HepG2 (cell line): ENCODE results near the gene SEMA7A. TPM values are rescaled to one million over a fixed set of nuclear protein-coding genes. Genes with fewer than 3 reads are reported as not detected.

ENCODE experiments used
- ARHGAP35 ChIP-seq: sonication (generic); formaldehyde crosslinking; IDR thresholded peaks from 2 replicates; pipeline ENCODE4 v1.9.0; 2022; ENCODE audit warnings: mild to moderate bottlenecking, inconsistent platforms, moderate library complexity, missing genetic modification reagents, borderline replicate concordance
- DNMT1 ChIP-seq: sonication (generic); formaldehyde crosslinking; IDR thresholded peaks from 2 replicates; pipeline ENCODE4 v1.5.1; 2020; ENCODE audit warnings: mild to moderate bottlenecking, missing genetic modification reagents
- HNRNPK ChIP-seq: fragments of 200-400 bp; formaldehyde crosslinking; IDR thresholded peaks from 2 replicates; pipeline ENCODE4 v1.6.1; 2018; ENCODE audit warnings: low read length, low read depth, moderate library complexity, mild to moderate bottlenecking; ENCODE audit not compliant: poor library complexity, severe bottlenecking
- HOXA3 ChIP-seq: sonication (generic); formaldehyde crosslinking; IDR thresholded peaks from 2 replicates; pipeline ENCODE4 v1.5.0; 2020; ENCODE audit warnings: missing genetic modification reagents
- MIER3 ChIP-seq: IDR thresholded peaks from 2 replicates; pipeline ENCODE4 v1.6.1; 2016; ENCODE audit warnings: missing compliant biosample characterization, borderline replicate concordance
- NFIB ChIP-seq: sonication (generic); formaldehyde crosslinking; IDR thresholded peaks from 2 replicates; pipeline ENCODE4 v1.9.0; 2021; ENCODE audit warnings: missing genetic modification reagents, mild to moderate bottlenecking, borderline replicate concordance
- RARA ChIP-seq: IDR thresholded peaks from 2 replicates; pipeline ENCODE4 v1.6.1; 2016; ENCODE audit warnings: missing genetic modification reagents, missing compliant biosample characterization
- RBM39 ChIP-seq: fragments of 200-400 bp; formaldehyde crosslinking; IDR thresholded peaks from one replicate; pipeline ENCODE4 v1.6.1; 2018; ENCODE audit warnings: antibody characterized with exemption, mild to moderate bottlenecking, low read depth, low read length; ENCODE audit not compliant: poor library complexity, severe bottlenecking
- SRSF9 ChIP-seq: fragments of 200-400 bp; formaldehyde crosslinking; IDR thresholded peaks from 2 replicates; pipeline ENCODE4 v1.6.1; 2018; ENCODE audit warnings: borderline replicate concordance, mild to moderate bottlenecking, low read depth, low read length; ENCODE audit not compliant: insufficient read depth, poor library complexity, severe bottlenecking
- STAG1 ChIP-seq: sonication (generic); formaldehyde crosslinking; IDR thresholded peaks from 2 replicates; pipeline ENCODE4 v1.4.0; 2020; ENCODE audit warnings: missing genetic modification reagents
- ZMYM3 ChIP-seq: sonication (generic); formaldehyde crosslinking; IDR thresholded peaks from 2 replicates; pipeline ENCODE4 v1.5.1; 2020; ENCODE audit warnings: mild to moderate bottlenecking, missing genetic modification reagents
- ZNF383 ChIP-seq: sonication (generic); formaldehyde crosslinking; IDR thresholded peaks from 2 replicates; pipeline ENCODE4 v1.4.0; 2020; ENCODE audit warnings: missing genetic modification reagents, mild to moderate bottlenecking, borderline replicate concordance
- ZNF496 ChIP-seq: sonication (generic); formaldehyde crosslinking; IDR thresholded peaks from 2 replicates; pipeline ENCODE4 v1.8.1; 2023; ENCODE audit warnings: mild to moderate bottlenecking, moderate library complexity, missing genetic modification reagents; ENCODE audit not compliant: insufficient replicate concordance
- ZNF567 ChIP-seq: sonication (generic); formaldehyde crosslinking; IDR thresholded peaks from 2 replicates; pipeline ENCODE4 v1.8.1; 2023; ENCODE audit warnings: mild to moderate bottlenecking, missing genetic modification reagents, borderline replicate concordance
- ZNF616 ChIP-seq: sonication (generic); formaldehyde crosslinking; IDR thresholded peaks from 2 replicates; pipeline ENCODE4 v1.5.0; 2020; ENCODE audit warnings: low read depth, mild to moderate bottlenecking, missing genetic modification reagents
- polyA plus RNA-seq, 8 experiments: library from polyadenylated mRNA; depleted of rRNA in 3 of 8; stranded (reverse) in 7 of 8; unstranded in 1 of 8; fragments of >200 nt; fragmentation: Illumina TruSeq in 4 of 8; extraction: Trizol in 4 of 8; gene quantifications; 2 replicates each; pipeline versions ENCODE4 v1.2.1 to v1.2.3, GENCODE V29; 2011 to 2016; ENCODE audit warnings: low read depth in 4 of 8, missing spikeins in 1 of 8, mixed read lengths in 1 of 8; ENCODE audit not compliant: insufficient read depth in 1 of 8
- total RNA-seq, 5 experiments: library from RNA; depleted of rRNA; stranded (reverse); fragments of >200 nt; fragmentation: Illumina TruSeq; extraction: Trizol; gene quantifications; 2 replicates each; pipeline ENCODE4 v1.2.3, GENCODE V29; 2016; ENCODE audit warnings: low read depth in 1 of 5
- TF ChIP-seq, protein P1 (sequence below): sonication (generic); formaldehyde crosslinking; IDR thresholded peaks from 2 replicates; pipeline ENCODE4 v1.4.0; 2020; ENCODE audit warnings: missing genetic modification reagents
- TF ChIP-seq, protein P2 (sequence below): sonication (generic); formaldehyde crosslinking; IDR thresholded peaks from 2 replicates; pipeline ENCODE4 v1.8.1; 2023; ENCODE audit warnings: mild to moderate bottlenecking, moderate library complexity, missing genetic modification reagents
- TF ChIP-seq, protein P3 (sequence below): sonication (generic); formaldehyde crosslinking; conservative IDR thresholded peaks from 2 replicates; pipeline ENCODE4 v1.5.0; 2020; ENCODE audit warnings: missing genetic modification reagents
- TF ChIP-seq, protein P4 (sequence below): sonication (generic); formaldehyde crosslinking; IDR thresholded peaks from 2 replicates; pipeline ENCODE4 v1.5.1; 2020; ENCODE audit warnings: missing genetic modification reagents, mild to moderate bottlenecking, borderline replicate concordance
- TF ChIP-seq, protein P5 (sequence below): IDR thresholded peaks from 2 replicates; pipeline ENCODE4 v1.6.1; 2016; ENCODE audit warnings: control low read depth

The SEMA7A gene
- total and polyA plus RNA-seq, 2 of the 13 experiments (the other 11 are each of a cell fraction or from before 2014, with no cell fraction given), result 9.0 to 15.8 TPM

DNA sequence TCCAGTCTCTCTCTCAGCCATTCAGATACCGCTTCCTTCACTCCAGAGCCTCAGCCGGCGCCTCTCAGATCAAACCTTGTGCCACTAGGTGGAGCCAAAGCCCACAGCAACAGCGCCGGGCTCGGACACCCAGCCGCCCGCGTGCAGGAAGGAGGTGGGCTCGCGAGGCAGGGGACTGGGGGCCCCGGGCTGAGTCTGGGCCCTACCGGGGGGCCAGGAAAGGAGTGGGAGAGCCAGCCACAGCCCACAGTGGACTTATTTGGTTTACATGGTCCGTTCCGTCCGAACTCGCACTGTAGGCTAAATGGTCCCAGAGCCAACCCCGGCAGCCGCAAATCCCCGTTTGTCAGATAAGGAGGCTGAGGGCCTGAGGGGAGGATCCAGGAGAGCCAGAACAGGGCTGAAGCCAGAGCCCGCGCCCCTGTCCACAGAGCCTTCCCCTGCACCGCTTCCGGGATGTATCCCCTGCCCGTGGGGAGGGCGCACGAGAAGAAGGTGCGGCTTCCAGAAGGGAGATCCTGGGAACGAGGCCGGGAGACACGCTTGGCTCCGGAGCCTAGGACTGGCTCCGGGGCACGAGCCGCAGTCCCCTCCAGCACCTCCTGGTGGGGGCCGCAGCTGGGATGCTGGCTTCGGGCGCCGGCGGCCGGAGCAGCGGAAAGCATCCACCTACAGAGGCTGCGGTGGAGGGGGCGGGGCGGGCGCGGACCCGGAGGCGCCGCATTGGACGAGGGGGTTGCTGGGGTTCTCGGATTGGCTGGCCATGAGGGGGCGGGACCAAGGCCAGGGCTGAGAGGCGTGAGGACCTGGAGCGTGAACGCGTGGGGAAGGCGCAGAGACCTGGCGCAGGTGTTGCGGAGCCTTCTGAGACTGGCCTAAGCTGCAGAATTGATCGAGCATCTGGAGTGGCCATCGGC lies 59.8 kb downstream of the SEMA7A start (continued):
- TF ChIP-seq ZNF383 (CRISPR knock-in tag), result no peak
- peak; percentile 84 for TF ChIP-seq RBM39
- no peak for TF ChIP-seq DNMT1 (CRISPR knock-in tag)
- TF ChIP-seq ZNF496, result no peak
- no peak for TF ChIP-seq HNRNPK
- TF ChIP-seq SRSF9, result no peak
- peak; percentile 22; the same call in 1 of the 2 replicates for TF ChIP-seq HOXA3 (CRISPR knock-in tag)
- TF ChIP-seq MIER3, result 0 out of 2 replicates have a peak, but pooled peaks have one; percentile 47
- TF ChIP-seq ARHGAP35 (CRISPR knock-in tag), result no peak
- TF ChIP-seq RARA (CRISPR knock-in tag), result no peak
- TF ChIP-seq, protein P1, sequence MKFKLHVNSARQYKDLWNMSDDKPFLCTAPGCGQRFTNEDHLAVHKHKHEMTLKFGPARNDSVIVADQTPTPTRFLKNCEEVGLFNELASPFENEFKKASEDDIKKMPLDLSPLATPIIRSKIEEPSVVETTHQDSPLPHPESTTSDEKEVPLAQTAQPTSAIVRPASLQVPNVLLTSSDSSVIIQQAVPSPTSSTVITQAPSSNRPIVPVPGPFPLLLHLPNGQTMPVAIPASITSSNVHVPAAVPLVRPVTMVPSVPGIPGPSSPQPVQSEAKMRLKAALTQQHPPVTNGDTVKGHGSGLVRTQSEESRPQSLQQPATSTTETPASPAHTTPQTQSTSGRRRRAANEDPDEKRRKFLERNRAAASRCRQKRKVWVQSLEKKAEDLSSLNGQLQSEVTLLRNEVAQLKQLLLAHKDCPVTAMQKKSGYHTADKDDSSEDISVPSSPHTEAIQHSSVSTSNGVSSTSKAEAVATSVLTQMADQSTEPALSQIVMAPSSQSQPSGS (CRISPR knock-in tag), result 0 out of 2 replicates have a peak, but pooled peaks have one; percentile 10
- no peak; the same call in 1 of the 2 replicates for TF ChIP-seq ZNF616 (CRISPR knock-in tag)
- no peak for TF ChIP-seq ZMYM3
- no peak for TF ChIP-seq NFIB (CRISPR knock-in tag)
- TF ChIP-seq, protein P2, sequence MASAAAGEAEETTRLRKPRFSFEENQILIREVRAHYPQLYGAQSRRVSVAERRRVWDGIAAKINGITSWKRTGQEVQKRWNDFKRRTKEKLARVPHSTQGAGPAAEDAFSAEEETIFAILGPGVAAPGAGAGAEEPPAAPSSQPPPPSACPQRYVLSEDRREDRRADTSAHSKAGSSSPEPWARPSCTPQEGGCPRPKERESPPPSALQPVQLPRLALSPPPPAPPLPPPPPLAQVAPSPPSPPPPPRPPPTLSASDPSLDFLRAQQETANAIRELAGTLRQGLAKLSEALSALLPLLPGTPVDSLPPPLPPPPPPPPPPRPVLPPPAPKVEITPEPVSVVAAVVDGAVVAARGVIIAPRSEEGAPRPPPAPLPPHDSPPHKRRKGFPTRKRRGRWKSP (CRISPR knock-in tag), result 0 out of 2 replicates have a peak, but pooled peaks have one; percentile 33
- TF ChIP-seq, protein P3, sequence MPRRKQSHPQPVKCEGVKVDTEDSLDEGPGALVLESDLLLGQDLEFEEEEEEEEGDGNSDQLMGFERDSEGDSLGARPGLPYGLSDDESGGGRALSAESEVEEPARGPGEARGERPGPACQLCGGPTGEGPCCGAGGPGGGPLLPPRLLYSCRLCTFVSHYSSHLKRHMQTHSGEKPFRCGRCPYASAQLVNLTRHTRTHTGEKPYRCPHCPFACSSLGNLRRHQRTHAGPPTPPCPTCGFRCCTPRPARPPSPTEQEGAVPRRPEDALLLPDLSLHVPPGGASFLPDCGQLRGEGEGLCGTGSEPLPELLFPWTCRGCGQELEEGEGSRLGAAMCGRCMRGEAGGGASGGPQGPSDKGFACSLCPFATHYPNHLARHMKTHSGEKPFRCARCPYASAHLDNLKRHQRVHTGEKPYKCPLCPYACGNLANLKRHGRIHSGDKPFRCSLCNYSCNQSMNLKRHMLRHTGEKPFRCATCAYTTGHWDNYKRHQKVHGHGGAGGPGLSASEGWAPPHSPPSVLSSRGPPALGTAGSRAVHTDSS (CRISPR knock-in tag), result 0 out of 2 replicates have a peak, but pooled peaks have one; percentile 23
- peak; percentile 49; the same call in 1 of the 2 replicates for TF ChIP-seq ZNF567 (CRISPR knock-in tag)
- TF ChIP-seq, protein P4, sequence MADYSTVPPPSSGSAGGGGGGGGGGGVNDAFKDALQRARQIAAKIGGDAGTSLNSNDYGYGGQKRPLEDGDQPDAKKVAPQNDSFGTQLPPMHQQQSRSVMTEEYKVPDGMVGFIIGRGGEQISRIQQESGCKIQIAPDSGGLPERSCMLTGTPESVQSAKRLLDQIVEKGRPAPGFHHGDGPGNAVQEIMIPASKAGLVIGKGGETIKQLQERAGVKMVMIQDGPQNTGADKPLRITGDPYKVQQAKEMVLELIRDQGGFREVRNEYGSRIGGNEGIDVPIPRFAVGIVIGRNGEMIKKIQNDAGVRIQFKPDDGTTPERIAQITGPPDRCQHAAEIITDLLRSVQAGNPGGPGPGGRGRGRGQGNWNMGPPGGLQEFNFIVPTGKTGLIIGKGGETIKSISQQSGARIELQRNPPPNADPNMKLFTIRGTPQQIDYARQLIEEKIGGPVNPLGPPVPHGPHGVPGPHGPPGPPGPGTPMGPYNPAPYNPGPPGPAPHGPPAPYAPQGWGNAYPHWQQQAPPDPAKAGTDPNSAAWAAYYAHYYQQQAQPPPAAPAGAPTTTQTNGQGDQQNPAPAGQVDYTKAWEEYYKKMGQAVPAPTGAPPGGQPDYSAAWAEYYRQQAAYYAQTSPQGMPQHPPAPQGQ (CRISPR knock-in tag), result no peak
- peak; percentile 99 for TF ChIP-seq STAG1 (CRISPR knock-in tag)
- TF ChIP-seq, protein P5, sequence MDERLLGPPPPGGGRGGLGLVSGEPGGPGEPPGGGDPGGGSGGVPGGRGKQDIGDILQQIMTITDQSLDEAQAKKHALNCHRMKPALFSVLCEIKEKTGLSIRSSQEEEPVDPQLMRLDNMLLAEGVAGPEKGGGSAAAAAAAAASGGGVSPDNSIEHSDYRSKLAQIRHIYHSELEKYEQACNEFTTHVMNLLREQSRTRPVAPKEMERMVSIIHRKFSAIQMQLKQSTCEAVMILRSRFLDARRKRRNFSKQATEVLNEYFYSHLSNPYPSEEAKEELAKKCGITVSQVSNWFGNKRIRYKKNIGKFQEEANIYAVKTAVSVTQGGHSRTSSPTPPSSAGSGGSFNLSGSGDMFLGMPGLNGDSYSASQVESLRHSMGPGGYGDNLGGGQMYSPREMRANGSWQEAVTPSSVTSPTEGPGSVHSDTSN (CRISPR knock-in tag), result no peak
